ENCODE data around the gene PPIL1. TPM values are rescaled to one million over a fixed set of nuclear protein-coding genes. Genes with fewer than 3 reads are reported as not detected.

PPIL1 gene
- total RNA-seq, 1 donor from 2014 or later: 49.5 TPM

GRCh38 chr6:36838896-36839748, 35.5 kb downstream of the PPIL1 start, which contains the start of gene CPNE5:
Gene CPNE5, minus strand, starts transcription at chr6:36839444. Its CDS starts 67 bp downstream, at chr6:36839377.
- DNase-seq (ENCODE audit: low read depth): no peak
- Histone ChIP-seq H3K4me3 (ENCODE audit: low read depth, low read length) (peak within 1 kb of the TSS; percentile 35), H3K27me3 (ENCODE audit: control insufficient read depth, insufficient read depth, low read length) (peaks cover 49% of the 10 kb centered on the region), H3K36me3 (ENCODE audit: control insufficient read depth, insufficient read depth, low read length) (no peaks in the 10 kb centered on the region)
- TF ChIP-seq CTCF (IDR thresholded peaks at IDR 0.05; ENCODE audit: insufficient read depth, low read length, poor library complexity, severe bottlenecking): no peak

DNA sequence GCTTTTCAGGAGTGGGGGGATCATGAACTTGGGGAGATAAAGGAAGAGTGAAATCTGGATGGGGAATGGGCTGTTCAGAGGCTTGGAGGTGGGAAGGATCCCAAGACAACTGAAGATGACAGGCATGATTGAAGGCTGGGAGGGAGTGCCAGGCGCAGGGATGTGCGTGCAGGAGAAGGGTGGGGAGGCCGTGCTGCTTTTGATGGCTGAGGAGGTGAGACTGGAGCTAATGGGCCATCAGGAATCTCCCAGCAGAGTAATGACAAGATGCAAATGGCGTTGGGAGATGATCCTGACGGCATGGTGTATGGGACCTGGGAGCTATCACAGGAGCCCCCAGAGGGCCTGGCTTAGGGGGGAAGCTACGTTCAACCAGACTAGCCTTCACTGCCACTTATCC, 36.9 kb downstream of the PPIL1 start:
- H3K27me3 ChIP-seq (ENCODE audit: control insufficient read depth, insufficient read depth, low read length): peaks cover 49% of the 10 kb centered on the region
- no peak for TF ChIP-seq CTCF (IDR thresholded peaks at IDR 0.05; ENCODE audit: insufficient read depth, low read length, poor library complexity, severe bottlenecking)

DNA sequence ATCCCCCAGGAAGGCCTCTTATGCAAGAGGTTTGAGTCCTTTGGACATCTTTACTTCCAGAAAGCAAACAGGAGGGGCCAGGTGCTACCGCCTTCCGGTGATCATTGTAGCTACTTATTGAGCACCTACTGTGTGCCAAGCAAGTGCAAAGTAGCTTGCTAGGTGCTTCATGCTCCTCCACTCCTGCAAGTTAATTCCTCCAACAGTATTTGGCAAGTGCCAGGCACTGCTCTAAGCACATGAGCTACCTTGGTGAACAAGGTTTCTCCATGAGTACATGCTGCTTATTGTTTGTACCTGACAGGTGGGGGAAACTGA, 37.6 kb downstream of the PPIL1 start:
- Histone ChIP-seq H3K4me3 (ENCODE audit: low read depth, low read length) (no peak overlapping the region), H3K27me3 (ENCODE audit: control insufficient read depth, insufficient read depth, low read length) (peaks cover 49% of the 10 kb centered on the region), H3K36me3 (ENCODE audit: control insufficient read depth, insufficient read depth, low read length) (no peaks in the 10 kb centered on the region)
- TF ChIP-seq CTCF (IDR thresholded peaks at IDR 0.05; ENCODE audit: insufficient read depth, low read length, poor library complexity, severe bottlenecking): no peak
- no peak for DNase-seq (ENCODE audit: low read depth)

More for the DNA sequence above, 36.9 kb downstream of the PPIL1 start:
- Histone ChIP-seq H3K36me3 (ENCODE audit: control insufficient read depth, insufficient read depth, low read length) (no peaks in the 10 kb centered on the region), H3K4me3 (ENCODE audit: low read depth, low read length) (no peak overlapping the region)
- no peak for DNase-seq (ENCODE audit: low read depth)

GRCh38 chr6:36836111-36837021, 38.2 kb downstream of the PPIL1 start:
- peak; percentile 9 for TF ChIP-seq CTCF (IDR thresholded peaks at IDR 0.05; ENCODE audit: insufficient read depth, low read length, poor library complexity, severe bottlenecking)
- peaks cover 49% of the 10 kb centered on the region for H3K27me3 ChIP-seq (ENCODE audit: control insufficient read depth, insufficient read depth, low read length)
- no peak for DNase-seq (ENCODE audit: low read depth)
- no peaks in the 10 kb centered on the region for H3K36me3 ChIP-seq (ENCODE audit: control insufficient read depth, insufficient read depth, low read length)
- no peak overlapping the region for H3K4me3 ChIP-seq (ENCODE audit: low read depth, low read length)

GRCh38 chr6:36834576-36835341, 39.8 kb downstream of the PPIL1 start:
- peaks cover 36% of the 10 kb centered on the region for H3K27me3 ChIP-seq (ENCODE audit: control insufficient read depth, insufficient read depth, low read length)
- DNase-seq (ENCODE audit: low read depth): no peak
- H3K36me3 ChIP-seq (ENCODE audit: control insufficient read depth, insufficient read depth, low read length): no peaks in the 10 kb centered on the region
- no peak overlapping the region for H3K4me3 ChIP-seq (ENCODE audit: low read depth, low read length)
- no peak for TF ChIP-seq CTCF (IDR thresholded peaks at IDR 0.05; ENCODE audit: insufficient read depth, low read length, poor library complexity, severe bottlenecking)

All from kidney epithelial cell (primary cell).